HS-27A (cell line): ENCODE results near the gene TSPAN14.
"Not testable (repeated sequence)": the region's sequence is repeated elsewhere in the genome, so short reads cannot be mapped to it uniquely, and the experiment has no call there.

Experiments
- DNase-seq: peaks from one replicate; pipeline ENCODE4 v3.0.0-alpha.2; 2012; ENCODE audit warnings: low read depth, missing footprints

Gene TSPAN14

DNA sequence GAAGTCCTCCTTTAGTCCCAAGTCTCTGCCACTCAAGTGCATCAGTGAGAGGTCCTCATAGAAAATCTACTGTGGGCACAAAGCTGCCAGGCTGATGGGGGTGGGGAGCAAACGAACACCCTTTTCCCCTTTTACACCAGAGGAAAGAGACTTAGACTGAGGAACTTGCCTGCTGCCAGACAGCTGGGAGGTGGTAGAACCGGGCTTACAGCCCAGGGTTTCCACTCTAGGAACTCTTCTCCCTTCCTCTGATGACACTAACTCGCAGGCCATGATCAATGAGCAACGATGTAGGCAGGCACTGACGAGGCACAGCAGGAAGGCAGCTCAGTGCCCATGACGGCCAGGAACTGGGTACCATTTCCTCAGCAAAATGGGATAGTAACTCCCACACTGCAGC, 72.6 kb downstream of the TSPAN14 start:
- no peak for DNase-seq

DNA sequence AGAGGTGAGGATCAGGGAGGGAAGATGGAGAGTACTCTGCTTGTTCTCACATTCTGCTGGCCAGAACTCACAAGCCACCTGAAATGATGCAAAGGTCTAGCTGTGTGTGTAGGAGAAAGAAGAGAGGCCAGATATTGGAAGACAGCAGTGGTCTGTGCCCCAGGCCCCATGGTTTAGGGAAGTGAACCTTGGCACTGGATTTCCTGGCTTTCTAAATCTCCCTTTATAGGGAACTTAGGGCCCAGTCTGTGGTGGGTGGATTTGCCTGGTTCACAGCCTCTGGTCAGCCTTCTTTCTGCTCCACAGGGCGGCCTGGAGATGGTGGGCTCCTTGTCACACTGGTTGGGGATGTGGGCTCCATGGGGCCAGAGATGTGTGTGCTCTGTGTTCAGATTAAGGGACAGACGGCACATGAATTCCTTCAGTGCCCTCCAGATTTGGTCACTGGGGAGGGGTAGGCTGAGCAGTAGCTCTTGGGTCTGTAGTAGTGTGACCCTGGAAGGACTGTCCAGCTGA, 74.1 kb downstream of the TSPAN14 start:
- DNase-seq: no peak

- no peak for DNase-seq
These were observed 74.8 kb downstream of the TSPAN14 start for GRCh38 chr10:80528901-80529300.

DNA sequence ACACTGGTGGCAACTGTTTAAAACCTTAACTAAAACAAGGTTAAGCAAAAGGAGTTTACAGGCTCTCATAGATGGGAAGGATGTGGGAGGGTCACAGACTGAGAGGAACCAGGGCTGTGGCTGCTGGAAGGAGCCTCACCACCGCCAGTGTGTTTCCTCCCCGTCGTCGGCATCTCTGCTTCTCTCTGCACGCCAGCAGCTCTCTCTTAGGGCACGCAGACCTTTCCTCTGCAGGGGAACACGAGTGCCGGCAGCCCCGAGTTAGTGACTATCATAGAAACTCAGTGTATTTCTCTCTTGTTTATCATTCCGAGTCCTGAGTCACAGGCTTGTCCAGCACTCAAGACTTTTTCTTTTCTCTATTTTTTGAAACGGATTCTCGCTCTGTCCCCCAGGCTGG, 75.5 kb downstream of the TSPAN14 start:
- DNase-seq: no peak

- no peak for DNase-seq
These were observed 76.1 kb downstream of the TSPAN14 start for GRCh38 chr10:80530251-80530650.

DNA sequence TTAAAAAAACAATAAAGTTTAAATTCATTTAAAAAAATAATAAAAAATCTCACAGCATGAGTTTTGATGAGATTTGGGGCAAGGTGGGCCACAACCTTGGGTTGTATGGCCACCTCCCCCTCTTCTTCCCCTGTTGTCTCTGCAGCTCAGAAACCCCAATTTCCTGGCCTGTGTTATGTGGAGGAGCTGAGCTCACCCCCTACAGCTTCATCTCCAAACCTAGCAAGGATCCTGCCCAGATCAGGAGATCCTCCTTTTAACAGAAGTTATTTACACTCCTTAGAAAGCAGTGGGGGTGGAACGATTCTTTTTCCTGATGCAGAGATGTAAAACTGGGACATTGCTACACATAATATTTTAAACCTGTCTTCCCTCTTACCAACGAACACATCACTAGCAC, 76.7 kb downstream of the TSPAN14 start:
- no peak for DNase-seq

- DNase-seq: no peak
These were observed 78.5 kb downstream of the TSPAN14 start for GRCh38 chr10:80532571-80532970.

GRCh38 chr10:80534059-80534458, 79.9 kb downstream of the TSPAN14 start:
- DNase-seq: not testable (repeated sequence)

DNA sequence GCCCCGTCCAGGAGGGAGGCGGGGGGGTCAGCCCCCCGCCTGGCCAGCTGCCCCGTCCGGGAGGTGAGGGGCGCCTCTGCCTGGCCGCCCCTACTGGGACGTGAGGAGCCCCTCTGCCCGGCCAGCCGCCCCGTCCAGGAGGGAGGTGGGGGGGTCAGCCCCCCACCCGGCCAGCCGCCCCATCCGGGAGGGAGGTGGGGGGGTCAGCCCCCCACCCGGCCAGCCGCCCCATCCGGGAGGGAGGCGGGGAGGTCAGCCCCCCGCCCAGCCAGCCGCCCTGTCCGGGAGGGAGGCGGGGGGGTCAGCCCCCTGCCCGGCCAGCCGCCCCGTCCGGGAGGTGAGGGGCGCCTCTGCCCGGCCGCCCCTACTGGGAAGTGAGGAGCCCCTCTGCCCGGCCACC, 80.5 kb downstream of the TSPAN14 start:
- DNase-seq: not testable (repeated sequence)

DNA sequence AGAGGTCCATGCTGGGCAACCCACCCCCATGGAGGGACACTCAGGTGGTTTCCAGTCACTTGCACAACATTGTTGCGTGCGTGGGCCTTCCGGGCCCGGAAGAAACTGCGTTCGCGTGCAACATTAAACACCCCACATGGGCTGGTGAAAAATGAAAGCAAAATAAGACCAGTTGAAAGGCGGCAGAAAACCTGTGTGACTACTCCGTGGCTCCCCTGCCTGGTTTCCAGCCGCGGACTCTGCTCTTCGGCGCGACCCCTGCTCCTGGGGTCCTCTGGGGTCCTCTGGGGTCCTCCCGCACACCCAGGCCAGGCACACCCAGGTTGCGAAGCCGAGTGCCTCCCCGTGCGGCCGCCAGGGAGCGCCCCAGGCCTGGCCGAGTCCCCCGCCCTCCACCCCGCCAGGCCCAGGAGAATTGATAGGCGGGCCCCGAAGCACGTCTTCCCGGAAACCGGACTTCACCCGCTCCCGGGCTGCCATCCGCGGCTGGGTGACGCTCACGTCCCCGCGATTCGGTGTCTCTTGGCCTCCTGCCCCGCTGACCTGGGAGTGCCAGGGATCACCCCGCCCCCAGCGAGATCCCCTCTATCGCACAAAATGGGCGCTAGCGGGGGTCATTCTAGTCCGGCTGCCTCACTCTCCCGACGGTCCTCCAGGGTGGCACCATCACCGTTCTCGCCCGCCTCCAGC, 81.7 kb downstream of the TSPAN14 start:
- no peak for DNase-seq

DNA sequence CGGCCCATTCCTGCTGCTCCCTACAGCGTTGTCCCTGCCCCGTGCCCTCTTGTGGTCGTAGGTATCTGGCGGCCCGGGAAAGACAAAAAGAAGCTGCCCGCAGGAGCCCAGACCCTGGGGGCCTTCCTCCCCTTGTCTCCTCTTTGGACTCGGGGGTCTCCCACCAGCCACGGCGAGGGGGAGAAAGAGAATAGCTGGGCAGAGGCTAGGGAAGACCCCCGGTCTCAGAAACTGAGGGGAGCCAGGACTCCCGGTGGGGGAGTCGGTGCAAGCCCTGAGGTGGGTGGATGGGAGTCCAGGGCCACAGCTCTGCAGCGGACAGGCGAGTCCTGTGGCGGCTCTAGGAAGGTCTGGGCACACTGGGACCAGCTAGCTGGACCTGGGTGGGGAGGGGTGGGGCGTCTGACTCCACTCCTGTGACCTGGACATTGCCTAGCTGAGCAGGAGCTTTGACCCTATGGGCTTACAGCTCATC, 82.3 kb downstream of the TSPAN14 start:
- no peak for DNase-seq

- no peak for DNase-seq
These were observed 83.1 kb downstream of the TSPAN14 start for GRCh38 chr10:80537086-80537735.

GRCh38 chr10:80537736-80538480, 83.8 kb downstream of the TSPAN14 start, which contains the start of gene SH2D4B:
SH2D4B (plus strand) TSS chr10:80537902; CDS start chr10:80538332, 430 bp downstream.
- no peak for DNase-seq

DNA sequence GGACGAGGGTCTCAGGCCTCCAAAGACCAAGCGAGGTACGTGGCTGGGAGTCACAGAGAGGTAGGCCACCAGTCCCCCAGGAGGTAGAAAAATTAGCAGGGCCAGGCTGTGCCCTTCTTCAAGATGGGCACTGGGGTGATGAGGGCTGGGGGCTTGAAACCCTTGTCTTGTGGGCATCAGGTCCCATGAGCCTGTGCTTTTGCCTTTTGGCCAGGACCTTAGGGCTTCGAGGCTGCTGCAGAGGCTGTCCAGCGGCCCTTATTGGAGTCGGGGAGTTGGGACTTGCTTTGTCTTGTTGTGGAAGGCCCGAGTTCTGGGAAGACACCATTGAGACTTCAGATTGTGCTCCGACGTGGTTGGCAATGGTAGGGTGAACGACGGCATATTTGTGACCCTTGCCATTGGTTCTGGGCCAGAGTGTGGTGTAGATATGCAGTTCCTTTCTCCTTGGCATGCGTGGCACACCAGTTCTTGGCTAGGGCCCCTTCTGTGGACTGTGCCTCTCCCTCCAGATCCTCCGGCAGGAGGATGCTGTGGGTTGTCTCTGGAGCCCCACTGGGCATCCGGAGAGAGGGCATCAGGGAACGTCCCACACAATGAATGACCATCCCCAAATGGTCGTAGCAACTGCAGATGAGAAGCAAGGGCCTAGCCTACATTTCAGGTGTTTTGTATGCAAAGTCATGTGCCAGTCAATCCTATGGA, 84.5 kb downstream of the TSPAN14 start:
- no peak for DNase-seq

- no peak for DNase-seq
These were observed 85.4 kb downstream of the TSPAN14 start for GRCh38 chr10:80539421-80540031.

DNA sequence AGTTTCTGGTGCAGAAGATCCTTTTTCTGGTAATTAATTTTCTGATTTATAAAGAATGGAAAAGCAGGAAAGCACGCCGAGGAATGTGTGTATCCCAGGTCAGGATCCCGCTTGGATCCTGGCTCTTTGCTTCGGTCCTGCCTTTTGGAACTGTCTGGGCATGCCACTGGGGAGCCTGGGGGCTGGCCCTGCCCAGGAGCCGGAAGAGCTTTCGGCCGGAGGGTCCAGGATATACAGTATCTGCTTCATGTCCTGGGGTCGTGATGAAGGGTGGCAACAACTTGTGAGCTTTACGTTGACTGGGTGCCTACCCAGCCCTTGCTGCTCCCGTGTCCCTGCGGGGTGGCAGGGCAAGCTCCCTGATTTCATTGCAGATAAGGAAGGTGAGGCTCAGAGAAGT, 86.0 kb downstream of the TSPAN14 start:
- DNase-seq: no peak

- DNase-seq: no peak
These were observed 86.5 kb downstream of the TSPAN14 start for GRCh38 chr10:80540618-80540980.

- DNase-seq: no peak
These were observed 87.1 kb downstream of the TSPAN14 start for GRCh38 chr10:80540981-80541750.

DNA sequence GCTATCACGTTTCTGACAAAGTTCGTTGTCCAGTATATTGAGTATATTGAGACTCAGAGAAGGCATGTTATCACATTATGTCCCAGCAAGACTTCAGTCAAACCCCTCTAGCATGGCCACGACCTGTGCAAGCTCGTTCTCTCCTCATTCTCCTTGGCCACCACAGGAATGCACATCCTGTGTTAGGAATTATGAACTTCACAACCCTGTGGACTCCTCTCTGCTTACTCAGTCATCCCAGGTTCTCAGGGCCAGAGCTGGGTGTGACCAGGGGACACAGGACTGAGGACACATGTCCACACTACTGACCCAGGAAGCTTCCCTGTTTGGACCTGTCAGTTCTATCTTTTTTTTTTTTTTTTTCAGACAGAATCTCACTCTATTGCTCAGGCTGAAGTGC, 87.9 kb downstream of the TSPAN14 start:
- DNase-seq: no peak

DNA sequence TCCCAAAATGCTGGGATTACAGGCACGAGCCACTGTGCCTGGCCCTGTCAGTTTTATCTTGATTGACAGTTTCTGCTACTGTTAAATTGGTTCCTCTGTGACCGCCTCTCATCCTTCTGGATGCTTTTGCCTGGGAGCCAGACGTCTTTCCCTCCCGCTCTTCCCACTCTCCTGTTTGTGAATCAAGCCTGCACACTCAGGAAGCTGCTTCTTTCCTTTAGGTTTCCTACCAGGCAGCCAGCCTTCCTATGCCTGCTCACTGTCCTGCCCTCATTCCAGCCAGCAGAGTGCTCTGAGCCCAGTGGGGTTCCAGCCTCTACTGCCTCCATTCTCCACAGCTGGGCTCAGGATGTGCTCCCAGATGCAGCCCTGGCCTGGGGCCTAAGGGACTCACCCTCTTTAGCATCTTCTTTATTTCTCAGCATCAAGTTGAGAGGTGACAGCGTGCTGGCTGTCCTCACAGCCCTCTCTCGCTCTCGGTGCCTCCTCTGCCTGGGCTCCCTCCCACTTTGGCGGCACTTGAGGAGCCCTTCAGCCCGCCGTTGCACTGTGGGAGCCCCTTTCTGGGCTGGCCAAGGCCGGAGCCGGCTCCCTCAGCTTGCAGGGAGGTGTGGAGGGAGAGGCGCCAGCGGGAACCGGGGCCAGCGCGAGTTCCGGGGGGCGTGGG, 88.7 kb downstream of the TSPAN14 start:
- DNase-seq: no peak
